ENCODE results near the gene SCN5A. TPM values are rescaled to one million over a fixed set of nuclear protein-coding genes. Genes with fewer than 3 reads are reported as not detected.

The SCN5A gene
- total RNA-seq, 1 experiment from 2014 or later: 13.6 TPM

GRCh38 chr3:38564631-38565338, 84.7 kb downstream of the SCN5A start (continued):
- no peak for TF ChIP-seq HMGXB4 (CRISPR knock-in tag; IDR thresholded peaks at IDR 0.05)
- TF ChIP-seq CREB1 (CRISPR knock-in tag; IDR thresholded peaks at IDR 0.05): no peak
- TF ChIP-seq ZNF138 (CRISPR knock-in tag; conservative IDR thresholded peaks at IDR 0.05): no peak
- no peak for TF ChIP-seq TEAD4 (CRISPR knock-in tag; IDR thresholded peaks at IDR 0.05)
- TF ChIP-seq GTF2I (CRISPR knock-in tag; conservative IDR thresholded peaks at IDR 0.05): no peak
- no peak for TF ChIP-seq CTCF (IDR thresholded peaks at IDR 0.05)
- TF ChIP-seq ZNF121 (CRISPR knock-in tag; IDR thresholded peaks at IDR 0.05): no peak

- DNase-seq (ENCODE audit: low spot score) (no peak), ATAC-seq (no peak)
- Mint-ChIP-seq H3K27me3 (ENCODE audit: low read depth) (no peaks in the 10 kb centered on the region; the same call in 1 of the 2 replicates), H3K9me3 (peaks cover 5% of the 10 kb centered on the region; the same call in 1 of the 2 replicates), H3K4me3 (no peak overlapping the region), H3K36me3 (peaks cover 2% of the 10 kb centered on the region; the same call in 1 of the 2 replicates), H3K4me1 (no peaks in the 10 kb centered on the region), H3K27ac (no peak overlapping the region)
- ChIA-PET CTCF (no interaction called here), POLR2A (no interaction called here)
- no peak for TF ChIP-seq ZNF671 (CRISPR knock-in tag; IDR thresholded peaks at IDR 0.05)
- TF ChIP-seq AR (CRISPR knock-in tag; IDR thresholded peaks at IDR 0.05): no peak
- no peak for TF ChIP-seq AFF4 (CRISPR knock-in tag; IDR thresholded peaks at IDR 0.05; ENCODE audit: borderline replicate concordance)
- TF ChIP-seq ELF4 (CRISPR knock-in tag; IDR thresholded peaks at IDR 0.05; ENCODE audit: low read depth): no peak
Observed at GRCh38 chr3:38563886-38564270, 85.6 kb downstream of the SCN5A start.

Data from WTC11 (cell line).